HepG2 (cell line): ENCODE results near the gene RNASE11. TPM values are rescaled to one million over a fixed set of nuclear protein-coding genes. Genes with fewer than 3 reads are reported as not detected.

ENCODE experiments used
- ATAC-seq: fragments of 200-7000 bp; cut with Tn5 transposase; 3 replicates; pipeline ENCODE4 v1.9.1; 2020; ENCODE audit warnings: mild to moderate bottlenecking, moderate library complexity
- BruUV-seq: library from RNA; stranded (reverse); fragments of 400-500 nt; replicated peaks from 2 replicates; lab custom pipeline; 2021; lab: Mats Ljungman, UMichigan
- CTCF ChIA-PET: fragments of 300-600 bp; formaldehyde crosslinking; extraction: SDS; loops from one replicate; lab custom pipeline; 2021; ENCODE audit warnings: low total read pairs, inconsistent platforms, low intra/inter-chr PET ratio; lab: Yijun Ruan, JAX
- POLR2A ChIA-PET: fragments of 350-600 bp; sonication (Branson Sonifier 250); formaldehyde crosslinking; loops from one replicate; lab custom pipeline; 2020; ENCODE audit warnings: antibody characterized with exemption, inconsistent platforms; lab: Yijun Ruan, JAX
- DNase-seq: peaks from one replicate; pipeline ENCODE4 v3.0.0-alpha.2; 2015; ENCODE audit warnings: low spot score
- FAIRE-seq: peaks from 3 replicates; lab custom pipeline; 2011; peaks lifted over from hg19 to GRCh38; lab: Jason Lieb, UNC
- H2AFZ ChIP-seq: one replicate; pipeline ENCODE4 v1.6.1; 2011; ENCODE audit warnings: low read length, inconsistent platforms
- H3K27ac ChIP-seq: fragments of 300-600 bp; 3 replicates; pipeline ENCODE4 v1.8.0; 2011; ENCODE audit warnings: mixed run types, mild to moderate bottlenecking, mixed read lengths, low read length, inconsistent platforms; ENCODE audit not compliant: insufficient read depth; ENCODE audit errors: extremely low read length
- H3K27me3 ChIP-seq, 2 experiments: fragments of 200-600 bp in 1 of 2; 2 replicates in 1 of 2; 3 replicates in 1 of 2; pipeline versions ENCODE4 v1.6.0 to v1.8.0; 2011; ENCODE audit warnings: low read length in 2 of 2, mild to moderate bottlenecking in 2 of 2, moderate library complexity in 2 of 2, inconsistent platforms in 1 of 2; ENCODE audit not compliant: insufficient read depth in 2 of 2, control insufficient read depth in 1 of 2
- H3K36me3 ChIP-seq, 2 experiments: fragments of 200-600 bp in 1 of 2; replicated peaks in 1 of 2; 2 replicates in 1 of 2; 3 replicates in 1 of 2; pipeline versions ENCODE4 v1.5.1 to v1.8.0; 2011; ENCODE audit warnings: low read length in 2 of 2, inconsistent platforms in 1 of 2; ENCODE audit not compliant: insufficient read depth in 2 of 2, control insufficient read depth in 1 of 2
- H3K4me1 ChIP-seq: 2 replicates; pipeline ENCODE4 v1.5.1; 2012; ENCODE audit warnings: low read length, inconsistent platforms; ENCODE audit not compliant: insufficient read depth
- H3K4me2 ChIP-seq: 2 replicates; pipeline ENCODE4 v1.6.0; 2011; ENCODE audit warnings: low read depth, low read length, inconsistent platforms
- H3K4me3 ChIP-seq, 3 experiments: fragments of 200-600 bp in 1 of 3; sonication (generic), shearing (Covaris generic) in 1 of 3; replicated peaks in 1 of 3; 2 replicates each; pipeline ENCODE4 v1.5.1; 2011 to 2016; ENCODE audit warnings: low read length in 3 of 3, inconsistent platforms in 2 of 3, low read depth in 2 of 3, mild to moderate bottlenecking in 2 of 3, control low read depth in 1 of 3, mixed read lengths in 1 of 3; ENCODE audit not compliant: insufficient read depth in 1 of 3
- H3K79me2 ChIP-seq: one replicate; pipeline ENCODE4 v1.6.1; 2011; ENCODE audit warnings: low read length, inconsistent platforms; ENCODE audit not compliant: insufficient read depth
- H3K9ac ChIP-seq: 2 replicates; pipeline ENCODE4 v1.6.0; 2011; ENCODE audit warnings: mild to moderate bottlenecking, low read depth, low read length, inconsistent platforms; ENCODE audit not compliant: insufficient read depth
- H3K9me3 ChIP-seq: 2 replicates; pipeline ENCODE4 v1.5.1; 2012; ENCODE audit warnings: mild to moderate bottlenecking, low read length
- H4K20me1 ChIP-seq: 2 replicates; pipeline ENCODE4 v1.6.0; 2011; ENCODE audit warnings: inconsistent platforms, mild to moderate bottlenecking, low read length, moderate library complexity; ENCODE audit not compliant: insufficient read depth
- AGO2 ChIP-seq: fragments of 200-400 bp; formaldehyde crosslinking; optimal IDR thresholded peaks from 2 replicates; pipeline ENCODE3; 2017; ENCODE audit warnings: mild to moderate bottlenecking, low read depth, low read length, moderate library complexity
- CTCF ChIP-seq: sonication (generic); formaldehyde crosslinking; IDR thresholded peaks from 2 replicates; pipeline ENCODE4 v1.5.0; 2020; ENCODE audit warnings: mild to moderate bottlenecking, missing genetic modification reagents, moderate library complexity
- EED ChIP-seq: sonication (generic); formaldehyde crosslinking; IDR thresholded peaks from 2 replicates; pipeline ENCODE4 v1.5.0; 2020; ENCODE audit warnings: mild to moderate bottlenecking, missing genetic modification reagents
- HDAC6 ChIP-seq: fragments of 200-600 bp; sonication (generic); IDR thresholded peaks from 2 replicates; pipeline ENCODE4 v1.7.0; 2017; ENCODE audit warnings: mild to moderate bottlenecking, antibody characterized with exemption, low read length, low read depth
- SUZ12 ChIP-seq: fragments of 150-350 bp; IDR thresholded peaks from 2 replicates; pipeline ENCODE4 v1.6.1; 2014; ENCODE audit warnings: low read depth, low read length
- ZNF572 ChIP-seq: sonication (generic); formaldehyde crosslinking; IDR thresholded peaks from 2 replicates; pipeline ENCODE4 v1.5.1; 2020; ENCODE audit warnings: mild to moderate bottlenecking, missing genetic modification reagents
- ZNF614 ChIP-seq: IDR thresholded peaks from 2 replicates; pipeline ENCODE4 v1.6.1; 2018; ENCODE audit warnings: missing biosample characterization, missing genetic modification reagents, inconsistent platforms, borderline replicate concordance
- ZNF660 ChIP-seq: sonication (generic); formaldehyde crosslinking; IDR thresholded peaks from 2 replicates; pipeline ENCODE4 v1.5.1; 2020; ENCODE audit warnings: mild to moderate bottlenecking, low read depth, missing genetic modification reagents, borderline replicate concordance
- ZSCAN12 ChIP-seq: sonication (generic); formaldehyde crosslinking; IDR thresholded peaks from 2 replicates; pipeline ENCODE4 v1.9.0; 2021; ENCODE audit warnings: mild to moderate bottlenecking, missing genetic modification reagents
- WGBS: methylation state at CpG from one replicate; pipeline ENCODE4 v1.1.6; 2017; ENCODE audit warnings: low lambda C conversion rate; 5-methylcytosine and 5-hydroxymethylcytosine counted together
- in situ Hi-C: cut with HindIII; loops from 2 replicates; pipeline ENCODE4 v1.10.0; 2017; ENCODE audit warnings: low pct_unique_long_range_greater_than_20kb; ENCODE audit not compliant: extremely low pct_ligation_motif_present
- intact Hi-C: fragments of 100-400 bp; cut with micrococcal nuclease; formaldehyde crosslinking; loops from one replicate; pipeline ENCODE4 v1.10.0; 2022; ENCODE audit not compliant: unreplicated experiment
- polyA plus RNA-seq, 8 experiments: library from polyadenylated mRNA; depleted of rRNA in 3 of 8; stranded (reverse) in 7 of 8; unstranded in 1 of 8; fragments of >200 nt; fragmentation: Illumina TruSeq in 4 of 8; extraction: Trizol in 4 of 8; gene quantifications; 2 replicates each; pipeline versions ENCODE4 v1.2.1 to v1.2.3, GENCODE V29; 2011 to 2016; ENCODE audit warnings: low read depth in 4 of 8, missing spikeins in 1 of 8, mixed read lengths in 1 of 8; ENCODE audit not compliant: insufficient read depth in 1 of 8
- total RNA-seq, 5 experiments: library from RNA; depleted of rRNA; stranded (reverse); fragments of >200 nt; fragmentation: Illumina TruSeq; extraction: Trizol; gene quantifications; 2 replicates each; pipeline ENCODE4 v1.2.3, GENCODE V29; 2016; ENCODE audit warnings: low read depth in 1 of 5

Gene RNASE11
- total and polyA plus RNA-seq, 2 of the 13 experiments (the other 11 are each of a cell fraction or from before 2014, with no cell fraction given), result not detected

DNA sequence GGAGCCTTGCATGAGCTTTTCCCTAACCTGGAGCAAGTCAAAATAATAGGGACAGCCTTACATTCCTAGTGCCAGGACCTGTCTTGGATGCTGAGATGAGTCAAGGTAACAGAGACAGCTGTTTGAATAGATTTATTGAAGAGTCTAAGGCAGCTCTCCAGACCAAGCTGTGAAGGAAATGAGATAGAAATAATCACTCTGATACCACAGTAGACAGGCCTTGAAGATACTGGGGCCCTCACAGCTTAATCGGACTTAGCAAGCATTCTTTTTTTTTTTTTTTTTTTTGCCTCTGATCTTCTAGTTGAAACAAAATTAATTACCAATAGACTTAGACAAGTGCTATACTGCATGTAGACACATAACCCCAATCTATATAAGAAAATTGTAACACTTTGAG lies 23.8 kb downstream of the RNASE11 start:
- H3K79me2 ChIP-seq, result no peaks in the 10 kb centered on the region

More for the DNA sequence above, 23.8 kb downstream of the RNASE11 start:
- CTCF ChIA-PET, result no interaction called here
- Histone ChIP-seq H3K4me1 (no peaks in the 10 kb centered on the region), H3K27ac (no peak overlapping the region), H3K9me3 (no peaks in the 10 kb centered on the region), H3K36me3 (no peaks in the 10 kb centered on the region), H3K4me3 (no peak overlapping the region)
- BruUV-seq, result no TSS peak
- TF ChIP-seq ZSCAN12 (CRISPR knock-in tag), result no peak
- no peak for TF ChIP-seq ZNF660 (CRISPR knock-in tag)
- no peak for TF ChIP-seq EED
- TF ChIP-seq CTCF (CRISPR knock-in tag), result no peak
- TF ChIP-seq AGO2, result no peak
- no peak for TF ChIP-seq SUZ12
- no peak for TF ChIP-seq ZNF572 (CRISPR knock-in tag)
- no peak for TF ChIP-seq HDAC6
- TF ChIP-seq ZNF614, result no peak
- TF ChIP-seq, all 625 proteins: peak for 0
- H3K9ac ChIP-seq, result no peak overlapping the region
- DNase-seq (no peak), ATAC-seq (no peak), FAIRE-seq (no peak)
- H4K20me1 ChIP-seq, result no peaks in the 10 kb centered on the region
- no peak overlapping the region for H3K4me2 ChIP-seq
- in situ Hi-C loops, result no loop called here
- H3K27me3 ChIP-seq, result no peaks in the 10 kb centered on the region
- POLR2A ChIA-PET, result no interaction called here
- intact Hi-C loops, result no loop called here
- no peak overlapping the region for H2AFZ ChIP-seq
- 18% methylated on average over 1 of the region's 1 CpG for WGBS
